SK-N-SH (cell line): Measurements from ENCODE around the gene PHPT1. TPM values are rescaled to one million over a fixed set of nuclear protein-coding genes. Genes with fewer than 3 reads are reported as not detected.

Source experiments
- CTCF ChIA-PET: fragments of 300-600, 350-600 bp; formaldehyde crosslinking; extraction: SDS; loops from one replicate; lab custom pipeline; 2021; lab: Yijun Ruan, JAX
- POLR2A ChIA-PET: fragments of 350-600 bp; sonication (Branson Sonifier 250); formaldehyde crosslinking; extraction: SDS; loops from one replicate; lab custom pipeline; 2020; ENCODE audit warnings: antibody characterized with exemption, inconsistent platforms; lab: Yijun Ruan, JAX
- DNase-seq: peaks from one replicate; pipeline ENCODE4 v3.0.0; 2012
- H2AFZ ChIP-seq: fragments of 200-600 bp; sonication (generic); 2 replicates; pipeline ENCODE4 v1.8.1; 2016; ENCODE audit warnings: antibody characterized with exemption, mild to moderate bottlenecking, low read depth
- H3F3A ChIP-seq: fragments of 200-600 bp; sonication (generic); replicated peaks from 2 replicates; pipeline ENCODE3; 2016; ENCODE audit warnings: antibody characterized with exemption, mild to moderate bottlenecking; ENCODE audit not compliant: insufficient read depth
- H3K27ac ChIP-seq, 2 experiments: fragments of 200-500 bp in 1 of 2; fragments of 200-600 bp in 1 of 2; sonication (Bioruptor generic) in 1 of 2; sonication (generic), shearing (Covaris generic) in 1 of 2; 2 replicates each; pipeline versions ENCODE4 v1.5.1 to v1.6.1; 2014 to 2016; ENCODE audit warnings: low read depth in 2 of 2, inconsistent platforms in 1 of 2, low read length in 1 of 2, mild to moderate bottlenecking in 1 of 2, mixed read lengths in 1 of 2
- H3K27me3 ChIP-seq: fragments of 200-600 bp; sonication (generic), shearing (Covaris generic); 2 replicates; pipeline ENCODE4 v1.6.1; 2016; ENCODE audit warnings: mixed run types; ENCODE audit not compliant: insufficient read depth
- H3K36me3 ChIP-seq, 2 experiments: fragments of 200-500 bp in 1 of 2; fragments of 200-600 bp in 1 of 2; sonication (Bioruptor generic) in 1 of 2; sonication (generic) in 1 of 2; replicated peaks in 1 of 2; 2 replicates each; pipeline versions ENCODE3 to v1.5.1; 2014 to 2016; ENCODE audit warnings: low read length in 1 of 2, mild to moderate bottlenecking in 1 of 2; ENCODE audit not compliant: insufficient read depth in 2 of 2, control insufficient read depth in 1 of 2
- H3K4me1 ChIP-seq, 2 experiments: fragments of 200-500 bp in 1 of 2; fragments of 200-600 bp in 1 of 2; sonication (Bioruptor generic) in 1 of 2; sonication (generic), shearing (Covaris generic) in 1 of 2; 2 replicates each; pipeline versions ENCODE4 v1.5.1 to v1.6.1; 2014 to 2016; ENCODE audit warnings: low read depth in 1 of 2, low read length in 1 of 2, mixed run types in 1 of 2; ENCODE audit not compliant: insufficient read depth in 2 of 2, control insufficient read depth in 1 of 2
- H3K4me2 ChIP-seq: fragments of 200-600 bp; sonication (generic), shearing (Covaris generic); 2 replicates; pipeline ENCODE4 v1.6.1; 2017; ENCODE audit warnings: mixed run types
- H3K4me3 ChIP-seq, 2 experiments: fragments of 200-500 bp in 1 of 2; fragments of 200-600 bp in 1 of 2; sonication (Bioruptor generic) in 1 of 2; sonication (generic), shearing (Covaris generic) in 1 of 2; 2 replicates each; pipeline versions ENCODE4 v1.5.1 to v1.8.1; 2014 to 2016; ENCODE audit warnings: low read depth in 2 of 2, inconsistent platforms in 1 of 2, low read length in 1 of 2, mild to moderate bottlenecking in 1 of 2, mixed read lengths in 1 of 2, moderate library complexity in 1 of 2
- H3K79me2 ChIP-seq: fragments of 200-600 bp; sonication (generic); 2 replicates; pipeline ENCODE4 v1.8.1; 2017; ENCODE audit warnings: mild to moderate bottlenecking; ENCODE audit not compliant: insufficient read depth
- H3K9ac ChIP-seq: fragments of 200-600 bp; sonication (generic); 2 replicates; pipeline ENCODE4 v1.6.1; 2017; ENCODE audit warnings: mixed run types
- H3K9me2 ChIP-seq: fragments of 200-600 bp; sonication (generic); 2 replicates; pipeline ENCODE4 v1.6.1; 2017; ENCODE audit warnings: mixed run types
- H3K9me3 ChIP-seq: fragments of 200-600 bp; sonication (generic); 2 replicates; pipeline ENCODE4 v1.6.1; 2017; ENCODE audit warnings: mixed run types, mild to moderate bottlenecking, moderate library complexity
- H4K20me1 ChIP-seq: fragments of 200-600 bp; sonication (generic); 2 replicates; pipeline ENCODE4 v1.6.1; 2017; ENCODE audit warnings: mild to moderate bottlenecking, mixed run types; ENCODE audit not compliant: insufficient read depth
- ELF1 ChIP-seq: IDR thresholded peaks from 2 replicates; pipeline ENCODE4 v1.4.0; 2012
- EP300 ChIP-seq, 2 experiments: IDR thresholded peaks; 2 replicates each; pipeline versions ENCODE4 v1.4.0 to v1.6.1; 2012; ENCODE audit warnings: borderline replicate concordance in 1 of 2, low read depth in 1 of 2, low read length in 1 of 2
- EZH2phosphoT487 ChIP-seq: fragments of 200-600 bp; sonication (generic); IDR thresholded peaks from 2 replicates; pipeline ENCODE4 v1.6.1; 2017; ENCODE audit warnings: low read depth, mixed run types, mild to moderate bottlenecking, antibody characterized with exemption, moderate library complexity, borderline replicate concordance
- FOSL2 ChIP-seq: IDR thresholded peaks from 2 replicates; pipeline ENCODE4 v1.4.0; 2012; ENCODE audit warnings: low read depth, mild to moderate bottlenecking, moderate library complexity, borderline replicate concordance
- FOXM1 ChIP-seq: IDR thresholded peaks from 2 replicates; pipeline ENCODE4 v1.4.0; 2012; ENCODE audit warnings: low read depth, mild to moderate bottlenecking
- JUND ChIP-seq: IDR thresholded peaks from 2 replicates; pipeline ENCODE4 v1.4.0; 2012
- MEF2A ChIP-seq: IDR thresholded peaks from 2 replicates; pipeline ENCODE4 v1.4.0; 2012; ENCODE audit warnings: low read depth, borderline replicate concordance
- MXI1 ChIP-seq: IDR thresholded peaks from 2 replicates; pipeline ENCODE4 v1.6.1; 2012; ENCODE audit warnings: mild to moderate bottlenecking, low read depth, low read length, improper control_type of control experiment
- NFIC ChIP-seq: IDR thresholded peaks from 2 replicates; pipeline ENCODE4 v1.4.0; 2012; ENCODE audit warnings: borderline replicate concordance
- POLR2AphosphoS5 ChIP-seq: IDR thresholded peaks from 2 replicates; pipeline ENCODE4 v1.6.1; 2012; ENCODE audit warnings: low read depth, low read length
- RAD21 ChIP-seq: IDR thresholded peaks from 2 replicates; pipeline ENCODE4 v1.6.1; 2012; ENCODE audit warnings: mild to moderate bottlenecking, low read length
- RCOR1 ChIP-seq: fragments of 150-350 bp; IDR thresholded peaks from 2 replicates; pipeline ENCODE4 v1.6.1; 2017; ENCODE audit warnings: antibody characterized with exemption, low read length
- RXRA ChIP-seq: IDR thresholded peaks from 2 replicates; pipeline ENCODE4 v1.4.0; 2012; ENCODE audit warnings: low read depth, mild to moderate bottlenecking, borderline replicate concordance
- TAF1 ChIP-seq: IDR thresholded peaks from 2 replicates; pipeline ENCODE4 v1.6.1; 2012; ENCODE audit warnings: low read depth, mild to moderate bottlenecking, low read length, moderate library complexity, borderline replicate concordance
- TCF12 ChIP-seq: IDR thresholded peaks from 2 replicates; pipeline ENCODE4 v1.4.0; 2012
- TEAD4 ChIP-seq: IDR thresholded peaks from 2 replicates; pipeline ENCODE4 v1.4.0; 2012; ENCODE audit warnings: mild to moderate bottlenecking, borderline replicate concordance; ENCODE audit not compliant: insufficient read depth
- YY1 ChIP-seq: IDR thresholded peaks from 2 replicates; pipeline ENCODE4 v1.4.0; 2012; ENCODE audit warnings: low read depth, mild to moderate bottlenecking
- WGBS: methylation state at CpG from one replicate; pipeline ENCODE4 v1.1.6; 2017; ENCODE audit warnings: low lambda C conversion rate; 5-methylcytosine and 5-hydroxymethylcytosine counted together
- polyA plus RNA-seq, 3 experiments: library from polyadenylated mRNA; depleted of rRNA; stranded (reverse); fragments of >200 nt; gene quantifications; 2 replicates each; pipeline ENCODE4 v1.2.3, GENCODE V29; 2012
- TF ChIP-seq, protein P1 (sequence below): fragments of 150-350 bp; IDR thresholded peaks from 2 replicates; pipeline ENCODE4 v1.6.1; 2017; ENCODE audit warnings: antibody characterized with exemption, low read length, low read depth, borderline replicate concordance
- TF ChIP-seq, protein P2 (sequence below): fragments of 200-600 bp; sonication (generic); IDR thresholded peaks from 2 replicates; pipeline ENCODE4 v1.6.1; 2017; ENCODE audit warnings: antibody characterized with exemption, mild to moderate bottlenecking, moderate library complexity

Gene PHPT1
- polyA plus RNA-seq, 1 of the 3 experiments (the other 2 are of a cell fraction) = 517 TPM

- Histone ChIP-seq H3K27ac (no peak overlapping the region), H3K4me3 (no peak overlapping the region), H3F3A (no peaks in the 10 kb centered on the region), H3K9me2 (no peaks in the 10 kb centered on the region), H4K20me1 (no peaks in the 10 kb centered on the region), H3K9ac (no peak overlapping the region), H3K4me1 (peaks cover 9 to 19% of the 10 kb centered on the region in 2 experiments; a peak in 3 of 4 replicates), H3K36me3 (peaks cover 16 to 37% of the 10 kb centered on the region in 2 experiments), H3K9me3 (no peaks in the 10 kb centered on the region), H3K79me2 (peaks cover 36% of the 10 kb centered on the region), H3K27me3 (no peaks in the 10 kb centered on the region), H3K4me2 (no peak overlapping the region), H2AFZ (no peak overlapping the region)
- 89% methylated on average over 26 of the region's 26 CpGs for WGBS
- no peak for DNase-seq
- ChIA-PET CTCF (interaction anchor here (0.8 to 1.4 kb wide), 4 partner anchors 19 to 173 kb away, joined by 3 to 4 read pairs (median 3); partner anchors contain the start of gene AJM1), POLR2A (interaction anchor here (0.7 to 1.1 kb wide), 3 partner anchors 10 to 61 kb away, joined by 3 to 4 read pairs (median 3); partner anchors contain the start of gene MAMDC4)
- TF ChIP-seq POLR2AphosphoS5 (no peak), MXI1 (no peak), MEF2A (no peak), ELF1 (no peak), RCOR1 (no peak), EP300 (IDR thresholded peaks at IDR 0.05; ENCODE audit: borderline replicate concordance in 1 of 2, low read depth in 1 of 2, low read length in 1 of 2) (no peak), TCF12 (no peak), TEAD4 (no peak), YY1 (no peak), FOXM1 (no peak), NFIC (no peak), RAD21 (no peak), JUND (no peak), RXRA (no peak), TAF1 (no peak), EZH2phosphoT487 (no peak), FOSL2 (no peak)
- TF ChIP-seq, protein P1, sequence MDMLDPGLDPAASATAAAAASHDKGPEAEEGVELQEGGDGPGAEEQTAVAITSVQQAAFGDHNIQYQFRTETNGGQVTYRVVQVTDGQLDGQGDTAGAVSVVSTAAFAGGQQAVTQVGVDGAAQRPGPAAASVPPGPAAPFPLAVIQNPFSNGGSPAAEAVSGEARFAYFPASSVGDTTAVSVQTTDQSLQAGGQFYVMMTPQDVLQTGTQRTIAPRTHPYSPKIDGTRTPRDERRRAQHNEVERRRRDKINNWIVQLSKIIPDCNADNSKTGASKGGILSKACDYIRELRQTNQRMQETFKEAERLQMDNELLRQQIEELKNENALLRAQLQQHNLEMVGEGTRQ = no peak
- TF ChIP-seq, protein P2, sequence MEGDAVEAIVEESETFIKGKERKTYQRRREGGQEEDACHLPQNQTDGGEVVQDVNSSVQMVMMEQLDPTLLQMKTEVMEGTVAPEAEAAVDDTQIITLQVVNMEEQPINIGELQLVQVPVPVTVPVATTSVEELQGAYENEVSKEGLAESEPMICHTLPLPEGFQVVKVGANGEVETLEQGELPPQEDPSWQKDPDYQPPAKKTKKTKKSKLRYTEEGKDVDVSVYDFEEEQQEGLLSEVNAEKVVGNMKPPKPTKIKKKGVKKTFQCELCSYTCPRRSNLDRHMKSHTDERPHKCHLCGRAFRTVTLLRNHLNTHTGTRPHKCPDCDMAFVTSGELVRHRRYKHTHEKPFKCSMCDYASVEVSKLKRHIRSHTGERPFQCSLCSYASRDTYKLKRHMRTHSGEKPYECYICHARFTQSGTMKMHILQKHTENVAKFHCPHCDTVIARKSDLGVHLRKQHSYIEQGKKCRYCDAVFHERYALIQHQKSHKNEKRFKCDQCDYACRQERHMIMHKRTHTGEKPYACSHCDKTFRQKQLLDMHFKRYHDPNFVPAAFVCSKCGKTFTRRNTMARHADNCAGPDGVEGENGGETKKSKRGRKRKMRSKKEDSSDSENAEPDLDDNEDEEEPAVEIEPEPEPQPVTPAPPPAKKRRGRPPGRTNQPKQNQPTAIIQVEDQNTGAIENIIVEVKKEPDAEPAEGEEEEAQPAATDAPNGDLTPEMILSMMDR = no peak
These were observed 12.8 kb downstream of the PHPT1 start for GRCh38 chr9:136861874-136862457.
